HG03196 (cell line): ENCODE data around the gene FLAD1.

ENCODE experiments used
- ATAC-seq: cut with Tn5 transposase; IDR thresholded peaks from one replicate; pipeline ENCODE4 v1.9.1; 2021; ENCODE audit not compliant: unreplicated experiment

The FLAD1 gene

GRCh38 chr1:154951901-154952657 lies 31.1 kb upstream of the FLAD1 start:
- ATAC-seq: no peak

DNA sequence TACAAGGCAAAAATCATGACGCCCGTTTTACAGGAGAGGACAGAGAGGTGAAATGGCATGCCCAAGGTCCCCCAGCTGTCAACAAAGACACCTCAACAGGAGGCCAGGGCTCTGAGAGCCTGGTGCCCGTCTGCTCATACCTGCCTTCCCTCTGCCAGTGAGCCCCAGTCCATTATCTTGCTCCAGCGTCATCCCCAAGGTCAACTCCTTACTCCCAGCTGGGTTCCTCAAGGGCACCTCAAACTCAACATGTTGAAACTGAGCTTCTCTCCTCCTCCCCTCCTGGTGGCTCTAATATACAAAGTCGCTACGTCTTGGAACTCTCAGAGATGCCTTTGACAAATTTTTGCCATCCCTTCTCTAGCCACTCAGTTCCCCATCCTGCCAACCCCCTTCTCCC lies 30.5 kb upstream of the FLAD1 start:
- no peak for ATAC-seq

DNA sequence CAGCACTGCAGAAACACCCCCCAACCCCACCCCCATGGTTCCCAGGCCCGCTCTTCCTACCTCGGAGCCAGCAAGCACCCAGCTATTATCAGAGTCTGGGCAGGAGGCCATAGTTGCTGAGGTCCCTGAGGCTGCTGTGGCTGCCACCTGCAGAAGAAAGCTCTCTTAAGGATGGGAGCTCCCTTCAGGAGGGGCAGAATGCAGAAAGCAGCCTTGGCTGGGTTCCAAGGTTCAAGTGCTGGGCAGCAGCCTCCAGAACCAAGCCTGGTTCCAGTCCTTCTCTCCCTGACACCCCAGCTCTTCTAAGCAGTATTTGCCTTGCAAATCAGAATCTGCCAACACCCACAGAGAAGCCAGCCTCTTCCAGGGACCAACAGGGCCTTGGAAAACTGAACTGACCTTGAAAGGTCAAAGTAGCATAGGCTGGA lies 29.5 kb upstream of the FLAD1 start:
- no peak for ATAC-seq

GRCh38 chr1:154954541-154954940 lies 28.6 kb upstream of the FLAD1 start:
- ATAC-seq: no peak

GRCh38 chr1:154955039-154955717 lies 28.0 kb upstream of the FLAD1 start:
- ATAC-seq: peak; percentile 54

- peak; percentile 39 for ATAC-seq
Measured at GRCh38 chr1:154955718-154956543, 27.2 kb upstream of the FLAD1 start, which contains the start of gene PBXIP1. Gene PBXIP1 (minus strand): TSS chr1:154956099. CDS start chr1:154953721, 2,378 bp downstream.

DNA sequence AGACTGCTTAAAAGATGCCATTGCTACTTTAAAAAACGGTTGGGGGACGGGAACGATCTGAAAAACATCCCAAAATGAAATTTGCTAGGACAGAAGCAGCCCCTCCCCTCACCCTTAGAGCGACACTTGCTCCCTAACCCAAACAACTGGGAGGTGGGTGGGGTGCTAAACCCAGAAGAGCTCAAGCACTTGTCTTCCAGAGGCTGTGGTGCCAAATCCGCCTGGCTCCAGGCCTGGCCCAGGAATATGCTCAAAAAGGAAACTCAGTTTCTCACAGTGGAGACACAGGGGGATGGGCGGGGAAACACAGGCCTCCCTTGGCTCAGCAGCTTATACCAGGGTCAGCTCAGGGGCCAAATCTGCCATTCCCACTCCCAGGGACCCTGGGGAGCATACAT lies 26.6 kb upstream of the FLAD1 start:
- no peak for ATAC-seq

GRCh38 chr1:154957091-154957657 lies 26.0 kb upstream of the FLAD1 start:
- ATAC-seq: no peak

GRCh38 chr1:154958036-154958435 lies 25.1 kb upstream of the FLAD1 start:
- no peak for ATAC-seq

GRCh38 chr1:154958681-154959425 lies 24.3 kb upstream of the FLAD1 start:
- no peak for ATAC-seq

DNA sequence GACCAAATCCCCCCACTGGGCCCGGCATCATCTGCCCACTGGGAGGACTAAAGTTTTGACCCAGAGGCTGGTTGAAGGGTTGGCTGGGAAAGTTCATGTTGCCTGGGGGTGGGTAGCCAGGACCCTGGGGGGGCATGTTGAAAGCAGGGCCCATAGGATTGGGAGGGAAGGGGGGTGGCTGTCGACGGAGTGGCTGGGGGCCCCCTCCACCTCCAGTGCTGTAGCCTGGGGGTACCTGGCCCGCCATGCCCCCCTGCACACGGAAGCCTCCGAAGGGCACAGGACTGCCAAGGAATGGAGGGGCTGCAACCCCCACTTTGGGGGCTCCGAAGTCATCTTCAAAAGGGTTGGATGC lies 23.7 kb upstream of the FLAD1 start:
- ATAC-seq: no peak

DNA sequence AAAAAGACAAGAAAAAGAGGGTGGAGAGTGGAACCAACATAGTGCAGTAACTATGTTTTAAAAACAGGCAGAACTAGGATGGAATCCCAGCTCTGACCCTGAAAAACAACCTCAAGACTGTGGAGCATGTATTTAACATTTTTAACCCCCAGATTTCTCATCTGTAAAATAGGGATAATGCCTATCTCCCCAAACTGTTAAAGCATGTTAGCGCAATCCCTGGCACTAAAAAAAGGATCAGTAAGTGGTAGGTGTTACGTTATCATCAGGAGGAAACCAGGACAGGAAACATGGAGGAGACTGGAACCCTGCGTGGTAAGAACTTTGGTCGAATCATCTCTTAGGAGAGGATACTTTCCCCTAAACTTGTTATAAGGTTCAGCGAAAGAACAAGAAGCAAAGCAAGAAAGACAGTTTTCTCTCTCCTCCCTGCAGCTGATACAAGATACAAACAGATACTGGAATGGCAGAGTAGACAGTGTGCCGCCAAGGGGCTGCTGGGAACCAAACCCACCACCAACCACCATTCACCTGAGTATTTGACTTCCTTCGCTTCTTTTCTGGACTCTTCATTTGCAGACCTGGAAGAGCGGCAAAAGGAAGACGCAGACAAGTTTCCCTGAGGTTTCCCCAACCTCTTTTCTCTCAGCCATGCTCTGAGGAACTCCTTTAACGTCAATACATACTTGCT lies 22.6 kb upstream of the FLAD1 start:
- ATAC-seq: no peak

GRCh38 chr1:154961207-154962155 lies 21.7 kb upstream of the FLAD1 start, which contains the start of gene PYGO2:
Gene PYGO2 (minus strand): TSS chr1:154961782. CDS start chr1:154961576, 206 bp downstream.
- peak; percentile 66 for ATAC-seq

DNA sequence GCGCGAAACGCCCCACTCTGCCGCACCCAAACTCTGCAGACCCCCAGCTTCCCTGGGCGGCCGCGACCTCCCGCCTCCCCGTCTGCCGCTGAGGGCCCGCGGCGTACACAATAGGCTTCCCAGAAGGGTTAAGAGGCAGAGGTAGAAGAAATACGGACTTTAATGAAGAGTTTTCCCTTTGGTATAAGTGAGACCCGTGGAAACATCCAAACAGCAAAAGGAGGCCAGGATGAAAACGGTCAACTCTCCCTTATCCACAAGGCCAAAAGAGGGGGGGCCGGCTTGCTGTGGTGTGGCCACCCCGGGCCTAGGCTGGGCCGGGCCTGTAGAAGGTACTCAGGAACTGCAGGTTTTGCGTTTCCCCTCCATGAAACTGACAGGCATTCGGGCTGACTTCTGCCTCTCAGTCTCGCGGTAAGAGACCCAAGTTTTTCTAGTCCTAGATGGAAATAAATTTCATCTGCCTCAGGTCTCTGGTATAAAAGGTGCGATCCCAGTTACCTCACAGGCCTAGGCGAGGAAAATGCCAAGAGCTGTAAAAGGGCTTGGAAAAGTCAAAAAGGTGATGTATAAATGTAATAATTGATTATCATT lies 20.9 kb upstream of the FLAD1 start:
- ATAC-seq: no peak

- ATAC-seq: no peak
Measured at GRCh38 chr1:154962795-154963330, 20.3 kb upstream of the FLAD1 start.

DNA sequence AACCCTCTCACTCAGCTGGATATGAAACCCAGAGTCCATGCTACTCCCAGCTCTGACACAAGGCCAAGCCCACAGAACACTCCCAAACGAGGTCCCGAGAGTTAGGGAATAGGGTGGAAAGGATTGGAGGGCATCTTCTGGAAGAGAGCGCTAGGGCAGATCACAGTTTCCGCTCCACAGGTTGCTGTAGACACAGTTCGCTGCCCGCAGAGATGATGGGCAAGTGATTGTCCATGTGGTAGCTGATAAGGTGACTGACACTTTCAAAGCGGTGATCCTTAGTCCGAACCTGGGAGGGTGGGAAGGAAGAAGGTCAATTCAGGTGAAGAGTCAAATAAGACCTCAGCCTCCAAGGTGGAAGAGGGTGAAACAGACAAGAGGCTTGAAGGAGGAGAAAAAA lies 19.5 kb upstream of the FLAD1 start:
- no peak for ATAC-seq

DNA sequence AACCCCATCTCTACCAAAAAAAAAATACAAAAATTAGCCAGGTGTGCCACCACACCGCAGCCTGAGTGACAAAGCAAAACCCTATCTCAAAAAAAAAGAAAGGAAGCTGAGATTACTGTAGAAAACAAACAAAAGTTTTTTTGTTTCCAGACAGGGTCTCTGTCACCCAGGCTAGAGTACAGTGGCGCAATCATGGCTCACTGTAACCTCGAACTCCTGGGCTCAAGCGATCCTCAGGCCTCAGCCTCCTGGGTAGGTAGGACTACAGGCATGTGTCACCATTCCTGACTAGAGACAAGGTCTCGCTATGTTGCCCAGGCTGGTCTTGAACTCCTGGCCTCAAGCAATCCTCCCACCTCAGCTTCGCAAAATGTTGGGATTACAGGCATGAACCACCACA lies 18.8 kb upstream of the FLAD1 start:
- ATAC-seq: no peak

DNA sequence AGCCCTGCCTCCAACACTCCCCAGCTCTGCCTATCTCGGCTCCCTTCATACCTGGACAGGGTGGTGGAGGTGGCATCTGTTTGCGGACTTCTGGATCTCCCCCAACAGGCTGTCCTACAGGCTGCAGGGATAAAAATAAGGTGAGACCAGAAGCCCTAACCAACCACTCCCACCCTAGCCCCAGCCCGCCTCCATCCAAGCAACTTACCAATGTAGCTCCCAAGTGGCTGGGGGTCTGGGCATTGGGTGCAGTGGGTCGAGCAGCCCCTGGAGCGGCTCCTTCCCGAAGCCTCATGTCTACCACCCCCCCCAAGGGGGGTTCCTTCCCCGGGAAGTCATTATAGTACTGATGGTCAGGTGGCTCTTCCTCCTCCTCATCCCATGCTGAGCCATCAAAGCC lies 17.0 kb upstream of the FLAD1 start:
- no peak for ATAC-seq
